ENCODE measurements around the gene POGK. TPM values are rescaled to one million over a fixed set of nuclear protein-coding genes. Genes with fewer than 3 reads are reported as not detected.

POGK gene
- total RNA-seq, 1 donor from 2014 or later, result 47.7 TPM

DNA sequence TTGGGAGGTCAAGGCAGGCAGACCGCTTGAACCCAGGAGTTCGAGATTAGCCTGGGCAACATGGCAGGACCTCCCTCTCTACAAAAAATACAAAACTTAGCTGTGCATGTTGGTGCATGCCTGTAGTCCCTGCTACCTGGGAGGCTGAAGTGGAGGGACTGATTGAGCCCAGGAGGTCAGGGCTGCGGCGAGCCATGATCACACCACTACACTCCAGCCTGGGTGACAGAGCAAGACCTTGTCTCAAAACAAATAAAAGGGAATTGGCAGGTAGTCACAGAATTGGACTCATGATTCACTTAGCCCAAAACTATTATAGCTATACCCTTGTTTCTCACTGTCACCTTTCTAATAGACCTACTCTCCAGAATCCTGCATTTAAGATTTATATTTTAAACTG is 31.3 kb downstream of the POGK start:
- H3K9me3 ChIP-seq (ENCODE audit: low read depth), result no peaks in the 10 kb centered on the region
- H3K27ac ChIP-seq, result no peak overlapping the region
- H3K4me3 ChIP-seq, result no peak overlapping the region
- H2AFZ ChIP-seq (replicated peaks), result no peak overlapping the region
- no peaks in the 10 kb centered on the region for H3F3A ChIP-seq (ENCODE audit: low read depth)
- peaks cover 94% of the 10 kb centered on the region for H3K79me2 ChIP-seq (ENCODE audit: low read depth)
- Mint-ChIP-seq H3K9me3 (no peaks in the 10 kb centered on the region), H3K4me3 (no peak overlapping the region), H3K27ac (no peak overlapping the region), H3K27me3 (ENCODE audit: insufficient read depth, low read depth) (peaks cover 6% of the 10 kb centered on the region), H3K4me1 (peaks cover 33% of the 10 kb centered on the region), H3K36me3 (peaks cover 41% of the 10 kb centered on the region)
- TF ChIP-seq EZH2 (IDR thresholded peaks at IDR 0.05) (no peak), EZH2phosphoT487 (IDR thresholded peaks at IDR 0.05) (no peak)
- TF ChIP-seq, protein P1, sequence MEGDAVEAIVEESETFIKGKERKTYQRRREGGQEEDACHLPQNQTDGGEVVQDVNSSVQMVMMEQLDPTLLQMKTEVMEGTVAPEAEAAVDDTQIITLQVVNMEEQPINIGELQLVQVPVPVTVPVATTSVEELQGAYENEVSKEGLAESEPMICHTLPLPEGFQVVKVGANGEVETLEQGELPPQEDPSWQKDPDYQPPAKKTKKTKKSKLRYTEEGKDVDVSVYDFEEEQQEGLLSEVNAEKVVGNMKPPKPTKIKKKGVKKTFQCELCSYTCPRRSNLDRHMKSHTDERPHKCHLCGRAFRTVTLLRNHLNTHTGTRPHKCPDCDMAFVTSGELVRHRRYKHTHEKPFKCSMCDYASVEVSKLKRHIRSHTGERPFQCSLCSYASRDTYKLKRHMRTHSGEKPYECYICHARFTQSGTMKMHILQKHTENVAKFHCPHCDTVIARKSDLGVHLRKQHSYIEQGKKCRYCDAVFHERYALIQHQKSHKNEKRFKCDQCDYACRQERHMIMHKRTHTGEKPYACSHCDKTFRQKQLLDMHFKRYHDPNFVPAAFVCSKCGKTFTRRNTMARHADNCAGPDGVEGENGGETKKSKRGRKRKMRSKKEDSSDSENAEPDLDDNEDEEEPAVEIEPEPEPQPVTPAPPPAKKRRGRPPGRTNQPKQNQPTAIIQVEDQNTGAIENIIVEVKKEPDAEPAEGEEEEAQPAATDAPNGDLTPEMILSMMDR (IDR thresholded peaks at IDR 0.05), result no peak
- H3K4me1 ChIP-seq, result peaks cover 12% of the 10 kb centered on the region
- peaks cover 27% of the 10 kb centered on the region for H3K36me3 ChIP-seq
- H3K27me3 ChIP-seq, result no peaks in the 10 kb centered on the region
- peaks cover 74% of the 10 kb centered on the region for H4K20me1 ChIP-seq (ENCODE audit: low read depth)
- H3K4me2 ChIP-seq, result no peak overlapping the region
- H3K9ac ChIP-seq, result no peak overlapping the region
- no peak for DNase-seq (ENCODE audit: low spot score)

DNA sequence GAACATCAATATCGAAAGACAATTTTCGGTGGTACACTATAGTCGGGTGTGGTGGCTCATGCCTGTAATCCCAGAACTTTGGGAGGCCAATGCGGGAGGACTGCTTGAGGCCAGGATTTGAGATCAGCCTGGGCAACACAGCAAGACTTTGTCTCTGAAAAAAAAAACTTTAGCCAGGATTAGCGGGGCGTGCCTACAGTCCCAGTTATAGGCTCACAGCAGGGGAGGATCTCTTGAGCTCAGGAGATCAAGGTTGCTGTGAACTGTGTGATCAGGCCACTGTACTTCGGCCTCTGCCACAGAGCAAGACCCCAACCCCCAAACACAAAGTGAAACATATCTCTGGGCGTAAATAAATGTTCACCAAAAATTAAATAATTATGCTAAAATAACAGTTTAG is 35.2 kb downstream of the POGK start:
- no peaks in the 10 kb centered on the region for H3K27me3 ChIP-seq
- H3K9ac ChIP-seq, result no peak overlapping the region
- Mint-ChIP-seq H3K9me3 (peaks cover 8% of the 10 kb centered on the region), H3K27me3 (ENCODE audit: insufficient read depth, low read depth) (peaks cover 6% of the 10 kb centered on the region), H3K27ac (no peak overlapping the region), H3K4me1 (peaks cover 45% of the 10 kb centered on the region), H3K4me3 (peak overlapping the region; percentile 78), H3K36me3 (peaks cover 19% of the 10 kb centered on the region)
- no peaks in the 10 kb centered on the region for H3F3A ChIP-seq (ENCODE audit: low read depth)
- H3K4me1 ChIP-seq, result peaks cover 19% of the 10 kb centered on the region
- no peaks in the 10 kb centered on the region for H3K9me3 ChIP-seq (ENCODE audit: low read depth)
- H3K36me3 ChIP-seq, result no peaks in the 10 kb centered on the region
- peaks cover 63% of the 10 kb centered on the region for H3K79me2 ChIP-seq (ENCODE audit: low read depth)
- H3K4me3 ChIP-seq, result peak overlapping the region; percentile 76
- peak overlapping the region; percentile 80 for H3K4me2 ChIP-seq
- no peak for TF ChIP-seq EZH2 (IDR thresholded peaks at IDR 0.05)
- no peak for TF ChIP-seq EZH2phosphoT487 (IDR thresholded peaks at IDR 0.05)
- TF ChIP-seq, protein P1 (IDR thresholded peaks at IDR 0.05), result no peak
- DNase-seq (ENCODE audit: low spot score), result peak; percentile 46
- peaks cover 60% of the 10 kb centered on the region for H4K20me1 ChIP-seq (ENCODE audit: low read depth)
- no peak overlapping the region for H3K27ac ChIP-seq
- H2AFZ ChIP-seq (replicated peaks), result no peak overlapping the region

DNA sequence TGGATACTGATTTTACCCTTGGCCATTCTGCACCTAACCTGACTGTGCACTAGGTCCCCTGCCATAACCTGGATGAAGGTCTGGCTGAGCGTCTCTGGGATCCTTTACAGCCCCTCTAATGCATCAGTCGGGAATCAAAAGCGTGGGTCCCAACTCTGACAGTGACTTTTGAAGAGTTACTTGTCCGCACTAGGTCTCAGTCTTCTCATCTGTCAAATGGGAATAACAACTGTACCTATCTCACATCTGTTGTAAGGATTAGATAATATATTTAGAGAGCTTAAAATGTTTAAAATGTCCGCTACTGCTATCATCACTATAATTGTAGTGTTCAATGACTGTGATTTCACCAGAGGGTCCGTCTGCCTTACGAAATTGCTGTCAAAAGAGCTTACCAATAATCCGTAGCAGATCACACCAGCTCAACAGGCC is 36.0 kb downstream of the POGK start:
- Histone ChIP-seq H4K20me1 (ENCODE audit: low read depth) (peaks cover 51% of the 10 kb centered on the region), H3K4me2 (peak overlapping the region; percentile 80), H3K4me3 (peak overlapping the region; percentile 76), H3K79me2 (ENCODE audit: low read depth) (peaks cover 55% of the 10 kb centered on the region), H3K27ac (no peak overlapping the region), H3K9me3 (ENCODE audit: low read depth) (no peaks in the 10 kb centered on the region), H3K36me3 (no peaks in the 10 kb centered on the region), H3K27me3 (no peaks in the 10 kb centered on the region), H2AFZ (replicated peaks) (peak overlapping the region; percentile 63), H3K4me1 (peaks cover 19% of the 10 kb centered on the region), H3F3A (ENCODE audit: low read depth) (no peaks in the 10 kb centered on the region), H3K9ac (peak overlapping the region; percentile 63)
- Mint-ChIP-seq H3K4me3 (peak overlapping the region; percentile 92), H3K27me3 (ENCODE audit: insufficient read depth, low read depth) (peaks cover 6% of the 10 kb centered on the region), H3K9me3 (peaks cover 8% of the 10 kb centered on the region), H3K27ac (peak overlapping the region; percentile 57), H3K36me3 (peaks cover 19% of the 10 kb centered on the region), H3K4me1 (peaks cover 41% of the 10 kb centered on the region)
- DNase-seq (ENCODE audit: low spot score), result peak; percentile 15
- TF ChIP-seq, protein P1 (IDR thresholded peaks at IDR 0.05), result no peak
- TF ChIP-seq EZH2 (IDR thresholded peaks at IDR 0.05) (no peak), EZH2phosphoT487 (IDR thresholded peaks at IDR 0.05) (no peak)

Data from neural progenitor cell (in vitro differentiated cells).